ENCODE results near the gene ALPK3.

DNA sequence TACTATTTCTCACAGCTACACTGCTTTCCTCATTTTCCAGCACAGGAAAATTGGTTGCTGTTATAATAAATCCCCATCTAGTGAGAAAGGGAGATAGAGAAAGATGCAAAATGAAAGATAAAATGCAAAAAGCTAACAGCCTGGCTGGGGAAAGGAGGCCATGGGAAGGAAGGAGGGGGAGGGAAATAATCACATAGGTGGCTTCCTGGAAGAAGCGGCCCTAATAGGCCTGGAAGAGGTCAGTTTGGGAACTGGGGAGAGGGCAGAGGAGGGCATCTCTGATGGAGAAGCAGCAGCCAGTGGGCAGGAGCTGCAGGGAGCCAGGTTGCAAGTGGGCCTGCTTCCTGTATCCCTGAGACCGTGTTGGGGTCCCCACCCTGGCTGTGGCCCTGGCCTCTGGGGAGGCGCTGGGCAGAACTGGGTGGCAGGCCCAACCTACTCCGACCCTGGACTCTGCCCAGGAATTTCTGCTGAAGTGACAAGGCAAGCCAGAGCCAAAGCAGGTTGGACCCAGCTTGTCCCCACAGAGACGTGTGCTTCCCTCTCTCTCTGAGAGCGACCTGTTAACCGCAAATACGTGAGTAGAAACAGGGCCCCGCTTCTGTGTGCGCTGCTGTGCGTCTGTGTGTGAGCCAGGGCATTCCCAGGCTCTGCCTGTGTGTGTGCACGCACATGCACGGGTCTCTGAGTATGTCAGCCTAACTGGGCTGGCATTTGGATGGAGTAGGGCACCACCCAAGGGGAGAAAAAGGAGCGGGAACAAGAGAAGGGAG lies 69.2 kb downstream of the ALPK3 start:
- TF ChIP-seq POLR2A (IDR thresholded peaks at IDR 0.05) = no peak
- TF ChIP-seq, protein P1, sequence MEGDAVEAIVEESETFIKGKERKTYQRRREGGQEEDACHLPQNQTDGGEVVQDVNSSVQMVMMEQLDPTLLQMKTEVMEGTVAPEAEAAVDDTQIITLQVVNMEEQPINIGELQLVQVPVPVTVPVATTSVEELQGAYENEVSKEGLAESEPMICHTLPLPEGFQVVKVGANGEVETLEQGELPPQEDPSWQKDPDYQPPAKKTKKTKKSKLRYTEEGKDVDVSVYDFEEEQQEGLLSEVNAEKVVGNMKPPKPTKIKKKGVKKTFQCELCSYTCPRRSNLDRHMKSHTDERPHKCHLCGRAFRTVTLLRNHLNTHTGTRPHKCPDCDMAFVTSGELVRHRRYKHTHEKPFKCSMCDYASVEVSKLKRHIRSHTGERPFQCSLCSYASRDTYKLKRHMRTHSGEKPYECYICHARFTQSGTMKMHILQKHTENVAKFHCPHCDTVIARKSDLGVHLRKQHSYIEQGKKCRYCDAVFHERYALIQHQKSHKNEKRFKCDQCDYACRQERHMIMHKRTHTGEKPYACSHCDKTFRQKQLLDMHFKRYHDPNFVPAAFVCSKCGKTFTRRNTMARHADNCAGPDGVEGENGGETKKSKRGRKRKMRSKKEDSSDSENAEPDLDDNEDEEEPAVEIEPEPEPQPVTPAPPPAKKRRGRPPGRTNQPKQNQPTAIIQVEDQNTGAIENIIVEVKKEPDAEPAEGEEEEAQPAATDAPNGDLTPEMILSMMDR (IDR thresholded peaks at IDR 0.05) = no peak

All from gastroesophageal sphincter (tissue), 3 donors.